GM18498 (cell line): ENCODE data around the gene RPS15.
"Not testable (repeated sequence)": the region's sequence is repeated elsewhere in the genome, so short reads cannot be mapped to it uniquely, and the experiment has no call there.

Experiments used
- ATAC-seq: cut with Tn5 transposase; IDR thresholded peaks from one replicate; pipeline ENCODE4 v1.9.1; 2021; ENCODE audit warnings: mild to moderate bottlenecking, moderate library complexity; ENCODE audit not compliant: unreplicated experiment

RPS15 gene

DNA sequence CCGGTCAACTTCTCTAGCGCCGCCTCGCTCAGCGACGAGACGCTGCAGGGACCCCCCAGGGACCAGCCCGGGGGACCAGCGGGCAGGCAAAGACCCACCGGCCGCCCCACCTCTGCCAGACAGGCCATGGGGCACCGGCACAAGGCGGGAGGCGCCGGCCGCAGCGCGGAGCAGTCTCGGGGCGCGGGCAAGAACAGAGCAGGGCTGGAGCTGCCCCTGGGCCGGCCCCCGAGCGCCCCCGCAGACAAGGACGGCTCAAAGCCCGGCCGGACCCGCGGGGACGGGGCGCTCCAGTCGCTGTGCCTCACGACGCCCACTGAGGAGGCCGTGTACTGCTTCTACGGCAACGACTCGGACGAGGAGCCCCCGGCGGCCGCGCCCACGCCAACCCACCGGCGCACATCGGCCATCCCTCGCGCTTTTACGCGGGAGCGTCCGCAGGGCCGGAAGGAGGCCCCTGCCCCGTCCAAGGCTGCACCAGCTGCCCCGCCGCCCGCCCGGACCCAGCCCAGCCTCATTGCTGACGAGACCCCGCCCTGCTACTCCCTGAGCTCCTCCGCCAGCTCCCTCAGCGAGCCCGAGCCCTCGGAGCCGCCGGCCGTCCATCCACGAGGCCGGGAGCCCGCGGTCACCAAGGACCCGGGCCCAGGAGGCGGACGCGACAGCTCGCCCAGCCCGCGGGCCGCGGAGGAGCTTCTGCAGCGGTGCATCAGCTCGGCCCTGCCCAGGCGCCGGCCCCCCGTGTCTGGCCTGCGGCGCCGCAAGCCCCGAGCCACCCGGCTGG is 29.5 kb downstream of the RPS15 start:
- ATAC-seq, result no peak

DNA sequence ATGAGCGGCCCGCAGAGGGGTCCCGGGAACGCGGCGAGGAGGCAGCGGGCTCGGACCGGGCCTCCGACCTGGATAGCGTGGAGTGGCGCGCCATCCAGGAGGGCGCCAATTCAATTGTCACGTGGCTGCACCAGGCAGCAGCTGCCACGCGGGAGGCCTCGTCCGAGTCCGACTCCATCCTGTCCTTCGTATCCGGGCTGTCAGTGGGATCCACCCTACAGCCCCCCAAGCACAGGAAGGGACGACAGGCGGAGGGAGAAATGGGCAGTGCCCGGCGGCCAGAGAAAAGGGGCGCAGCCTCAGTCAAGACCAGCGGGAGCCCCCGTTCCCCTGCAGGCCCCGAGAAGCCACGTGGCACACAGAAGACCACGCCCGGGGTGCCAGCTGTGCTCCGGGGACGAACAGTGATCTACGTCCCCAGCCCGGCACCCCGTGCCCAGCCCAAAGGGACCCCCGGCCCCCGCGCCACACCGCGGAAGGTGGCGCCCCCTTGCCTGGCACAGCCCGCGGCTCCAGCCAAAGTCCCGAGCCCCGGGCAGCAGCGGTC is 30.2 kb downstream of the RPS15 start:
- no peak for ATAC-seq

DNA sequence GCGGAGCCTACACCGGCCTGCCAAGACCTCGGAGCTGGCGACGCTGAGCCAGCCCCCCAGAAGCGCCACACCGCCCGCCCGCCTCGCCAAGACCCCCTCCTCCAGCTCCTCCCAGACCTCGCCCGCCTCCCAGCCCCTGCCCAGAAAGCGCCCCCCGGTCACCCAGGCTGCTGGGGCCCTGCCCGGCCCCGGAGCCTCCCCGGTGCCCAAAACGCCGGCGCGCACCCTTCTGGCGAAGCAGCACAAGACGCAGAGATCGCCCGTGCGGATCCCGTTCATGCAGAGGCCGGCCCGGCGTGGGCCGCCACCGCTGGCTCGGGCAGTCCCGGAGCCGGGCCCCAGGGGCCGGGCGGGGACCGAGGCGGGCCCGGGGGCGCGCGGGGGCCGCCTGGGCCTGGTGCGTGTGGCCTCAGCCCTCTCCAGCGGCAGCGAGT is 30.6 kb downstream of the RPS15 start:
- ATAC-seq, result no peak

DNA sequence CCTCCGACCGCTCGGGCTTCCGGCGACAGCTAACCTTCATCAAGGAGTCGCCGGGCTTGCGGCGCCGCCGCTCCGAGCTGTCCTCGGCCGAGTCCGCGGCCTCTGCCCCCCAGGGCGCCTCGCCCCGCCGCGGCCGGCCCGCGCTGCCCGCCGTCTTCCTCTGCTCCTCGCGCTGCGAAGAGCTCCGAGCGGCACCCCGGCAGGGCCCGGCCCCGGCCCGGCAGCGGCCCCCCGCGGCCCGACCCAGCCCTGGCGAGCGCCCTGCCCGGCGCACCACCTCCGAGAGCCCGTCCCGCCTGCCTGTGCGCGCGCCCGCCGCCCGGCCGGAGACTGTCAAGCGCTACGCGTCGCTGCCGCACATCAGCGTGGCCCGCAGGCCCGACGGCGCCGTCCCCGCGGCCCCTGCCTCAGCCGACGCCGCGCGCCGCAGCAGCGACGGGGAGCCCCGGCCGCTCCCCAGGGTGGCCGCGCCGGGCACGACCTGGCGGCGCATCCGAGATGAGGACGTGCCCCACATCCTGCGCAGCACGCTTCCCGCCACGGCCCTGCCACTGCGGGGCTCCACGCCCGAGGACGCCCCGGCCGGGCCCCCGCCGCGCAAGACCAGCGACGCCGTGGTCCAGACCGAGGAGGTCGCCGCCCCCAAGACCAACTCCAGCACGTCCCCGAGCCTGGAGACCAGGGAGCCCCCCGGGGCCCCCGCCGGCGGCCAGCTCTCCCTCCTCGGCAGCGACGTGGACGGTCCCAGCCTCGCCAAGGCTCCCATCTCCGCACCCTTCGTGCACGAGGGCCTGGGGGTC is 31.3 kb downstream of the RPS15 start:
- ATAC-seq, result no peak

DNA sequence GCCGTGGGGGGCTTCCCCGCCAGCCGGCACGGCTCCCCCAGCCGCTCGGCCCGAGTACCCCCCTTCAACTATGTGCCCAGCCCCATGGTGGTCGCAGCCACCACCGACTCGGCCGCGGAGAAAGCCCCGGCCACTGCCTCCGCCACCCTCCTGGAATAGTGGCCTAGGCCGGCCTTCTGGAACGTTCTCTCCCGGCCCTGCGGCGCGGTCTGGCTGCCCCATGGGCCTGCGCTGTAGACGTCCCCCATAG is 31.8 kb downstream of the RPS15 start:
- no peak for ATAC-seq

DNA sequence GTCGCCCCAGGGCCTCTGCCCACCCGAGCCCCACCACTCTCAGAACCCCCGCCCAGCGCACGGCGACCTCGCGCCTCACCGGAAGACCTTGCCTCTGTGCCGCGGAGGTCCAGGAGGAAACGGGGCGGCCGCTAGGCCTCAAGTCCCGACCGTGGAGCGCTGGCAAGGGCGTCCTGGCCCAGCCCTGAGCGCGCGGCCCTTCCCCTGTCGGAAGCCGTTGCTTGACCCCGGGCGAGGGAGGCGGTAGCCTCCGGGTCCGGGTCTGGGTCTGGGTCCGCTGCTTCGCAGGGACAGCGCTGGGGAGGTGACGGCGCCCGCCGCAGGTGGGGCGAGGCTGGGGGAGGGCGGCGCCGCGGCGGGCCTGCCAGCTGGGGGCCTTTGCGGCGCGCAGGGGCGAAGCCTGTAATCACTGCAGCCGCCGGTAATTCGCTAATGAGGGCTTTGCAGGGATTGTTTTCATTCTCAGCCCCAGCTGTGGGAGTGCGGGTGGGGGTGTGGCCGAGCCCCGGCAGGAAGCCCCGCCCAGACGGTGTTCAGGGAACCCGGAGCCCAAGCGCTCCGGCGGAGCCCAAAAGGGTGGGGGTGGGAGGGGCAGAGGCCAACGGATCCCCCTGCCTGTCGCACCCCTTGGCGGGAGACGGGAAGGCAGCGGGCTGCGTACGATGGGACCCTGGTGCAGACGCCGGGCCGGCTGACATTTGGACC is 32.3 kb downstream of the RPS15 start:
- peak; percentile 42 for ATAC-seq

DNA sequence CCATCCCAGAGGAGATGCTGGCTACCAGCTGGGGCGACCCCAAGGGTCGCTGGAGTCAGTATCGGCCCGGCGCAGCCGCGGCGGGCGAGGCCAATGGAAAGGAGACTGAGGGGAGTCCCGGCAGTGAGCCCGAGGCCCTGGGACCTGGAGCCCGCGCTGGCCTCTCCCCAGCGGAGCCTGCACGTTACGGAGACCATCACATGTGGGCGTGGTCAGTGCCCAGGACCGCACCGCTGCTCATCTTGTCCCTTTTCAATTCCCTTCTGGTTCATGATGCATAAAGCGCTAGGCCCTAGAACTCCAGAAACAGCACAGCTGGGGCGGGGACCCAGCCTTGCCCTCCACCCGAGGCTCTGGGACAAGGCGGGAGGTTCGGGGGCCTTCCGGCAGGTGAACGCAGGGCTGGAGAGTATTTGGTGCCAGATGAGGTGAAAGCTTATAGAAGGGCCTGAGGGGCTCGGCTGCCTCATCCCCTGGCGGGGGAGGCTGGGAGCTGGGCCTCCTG is 32.9 kb downstream of the RPS15 start:
- no peak for ATAC-seq

DNA sequence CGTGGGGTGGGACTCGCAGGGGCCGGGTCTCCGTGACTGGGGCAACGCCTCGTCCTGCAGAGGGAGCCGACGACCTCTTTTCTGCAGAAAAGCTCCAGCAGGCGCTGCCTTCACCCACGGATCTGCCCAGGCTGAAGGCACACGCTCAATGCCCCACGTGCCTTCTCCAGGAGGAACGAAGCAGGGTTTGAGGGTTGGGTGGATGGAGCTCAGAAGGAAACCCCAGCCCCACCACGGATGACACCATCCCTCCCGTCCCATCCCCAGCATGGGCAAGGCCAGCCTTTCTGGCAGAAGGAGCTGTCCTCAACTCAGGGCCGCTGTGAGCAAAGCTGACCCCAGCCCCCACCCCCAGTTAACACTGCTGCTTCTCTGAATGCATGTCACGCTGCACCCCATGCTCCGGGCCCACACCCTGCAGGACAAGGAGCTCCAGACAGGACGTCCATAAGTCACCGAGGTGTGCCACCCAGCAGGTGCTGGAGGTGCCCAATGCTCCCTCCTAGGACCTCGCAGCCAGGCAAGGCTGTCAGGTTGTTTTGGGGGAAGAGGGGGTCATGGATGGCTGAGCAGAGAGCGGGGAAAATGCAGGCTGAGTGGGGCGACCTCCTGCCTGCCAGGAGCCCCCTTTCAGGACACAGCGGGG is 33.4 kb downstream of the RPS15 start:
- no peak for ATAC-seq

DNA sequence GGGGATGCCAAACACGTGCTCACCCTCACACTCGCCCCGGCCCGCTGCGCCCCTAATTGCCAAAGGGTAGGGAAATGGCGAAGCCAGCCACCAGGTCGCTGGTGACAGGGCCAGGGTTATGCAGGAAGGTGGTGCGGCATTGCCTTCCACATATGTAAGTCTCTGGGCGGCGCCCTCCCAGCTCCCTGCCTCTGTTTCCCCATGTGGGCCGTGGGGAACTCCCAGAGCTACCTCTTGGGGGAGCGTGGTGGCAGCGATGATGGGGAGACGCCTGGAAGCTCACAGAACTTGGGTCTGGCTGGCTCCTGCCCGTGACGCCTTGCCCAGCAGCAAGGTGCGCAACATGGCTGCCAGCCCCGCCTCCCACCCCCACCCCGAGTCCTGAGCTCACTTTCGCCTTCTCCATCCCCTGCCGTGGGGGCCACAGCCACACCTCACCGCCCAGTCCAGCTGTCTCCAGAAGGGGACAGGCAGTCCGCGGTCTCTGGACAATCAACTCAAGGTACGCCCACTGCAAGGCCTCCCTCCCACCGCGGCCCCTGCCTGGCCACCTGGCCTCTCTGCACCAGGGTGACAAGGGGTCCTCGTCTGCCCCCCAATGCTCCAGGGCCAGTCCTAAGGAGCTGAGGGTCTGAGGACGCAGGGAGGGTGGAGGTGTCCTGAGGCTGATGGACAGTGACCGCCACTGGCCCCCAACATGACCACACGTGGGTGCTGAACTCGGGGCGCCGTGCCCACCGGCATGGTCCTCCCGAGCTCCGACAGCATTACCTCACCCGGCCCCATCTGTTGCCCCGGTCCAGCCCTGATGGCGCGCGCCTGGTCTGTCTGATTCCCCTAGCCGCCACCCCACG is 34.3 kb downstream of the RPS15 start:
- ATAC-seq, result no peak

DNA sequence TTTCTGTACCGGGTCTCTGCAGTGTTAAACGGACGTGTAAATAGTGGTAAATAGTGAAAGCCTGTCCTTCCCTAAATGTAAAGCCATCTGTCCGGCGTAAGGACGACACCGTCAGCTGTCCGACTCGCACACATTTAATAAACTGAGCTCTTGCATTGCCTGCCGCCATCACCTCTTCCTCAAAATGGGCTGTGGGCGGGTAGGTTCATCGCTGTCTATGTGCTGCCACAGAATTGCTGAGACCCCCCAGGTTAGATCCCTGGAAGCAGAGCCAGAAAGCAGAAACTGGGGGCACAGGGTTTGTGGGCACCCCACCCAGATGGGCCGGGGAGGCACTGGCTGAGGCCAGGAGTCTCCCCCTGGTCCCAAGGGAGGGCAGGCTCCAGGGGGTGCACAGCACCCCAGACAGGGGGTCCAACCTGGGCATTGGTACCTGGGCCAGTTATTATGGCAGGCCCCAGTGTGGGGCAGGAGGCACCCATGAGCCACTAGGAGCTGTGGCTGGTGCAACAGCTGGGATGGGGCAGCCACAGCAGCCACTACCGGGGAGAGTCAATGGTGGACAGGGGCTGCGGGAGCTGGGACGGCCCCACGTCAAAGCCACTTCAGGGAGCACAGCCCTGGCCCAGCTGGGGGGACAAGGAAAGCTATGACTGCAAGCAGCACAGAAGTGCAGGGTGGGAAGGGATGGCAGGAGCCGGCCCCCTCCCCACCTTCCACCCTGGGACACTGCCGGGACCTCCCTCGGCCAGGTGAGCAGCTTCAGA is 35.1 kb downstream of the RPS15 start:
- ATAC-seq, result no peak

DNA sequence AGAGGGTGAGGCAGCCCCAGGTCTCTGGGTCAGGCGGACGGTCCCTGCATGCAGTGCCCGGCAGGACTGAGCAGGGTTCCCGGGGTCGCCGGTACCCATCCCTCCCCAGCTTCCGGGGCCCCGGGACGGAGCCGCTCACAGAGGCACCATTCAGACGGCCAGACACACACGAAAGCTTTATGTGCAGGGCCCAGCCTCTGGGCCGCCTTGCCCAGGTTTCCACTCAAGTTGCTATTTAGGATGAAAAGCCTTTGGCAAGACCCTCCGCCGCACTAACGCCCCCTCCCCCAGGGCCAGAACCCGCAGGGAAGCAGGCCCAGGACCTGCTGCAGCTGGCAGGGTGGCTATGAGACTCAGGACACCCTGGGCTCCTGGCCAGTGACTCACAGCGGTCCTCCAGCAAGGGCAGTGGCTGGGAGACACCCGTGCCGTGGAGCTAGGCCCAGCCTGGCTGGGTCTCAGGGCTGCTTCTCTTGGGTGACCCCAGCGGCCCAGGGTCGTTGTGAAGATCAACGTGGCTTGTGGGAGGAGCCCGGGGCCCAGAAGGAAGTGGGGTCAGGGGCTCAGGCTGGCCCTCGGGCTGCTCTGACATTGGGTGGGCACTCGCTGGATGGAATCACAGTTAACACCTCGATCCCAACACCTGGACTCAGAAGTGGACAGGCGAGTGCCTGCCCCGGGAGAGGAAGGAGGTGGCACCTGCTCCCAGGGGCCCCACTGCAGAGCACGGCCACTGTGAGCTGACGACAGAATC is 36.0 kb downstream of the RPS15 start:
- ATAC-seq, result no peak

DNA sequence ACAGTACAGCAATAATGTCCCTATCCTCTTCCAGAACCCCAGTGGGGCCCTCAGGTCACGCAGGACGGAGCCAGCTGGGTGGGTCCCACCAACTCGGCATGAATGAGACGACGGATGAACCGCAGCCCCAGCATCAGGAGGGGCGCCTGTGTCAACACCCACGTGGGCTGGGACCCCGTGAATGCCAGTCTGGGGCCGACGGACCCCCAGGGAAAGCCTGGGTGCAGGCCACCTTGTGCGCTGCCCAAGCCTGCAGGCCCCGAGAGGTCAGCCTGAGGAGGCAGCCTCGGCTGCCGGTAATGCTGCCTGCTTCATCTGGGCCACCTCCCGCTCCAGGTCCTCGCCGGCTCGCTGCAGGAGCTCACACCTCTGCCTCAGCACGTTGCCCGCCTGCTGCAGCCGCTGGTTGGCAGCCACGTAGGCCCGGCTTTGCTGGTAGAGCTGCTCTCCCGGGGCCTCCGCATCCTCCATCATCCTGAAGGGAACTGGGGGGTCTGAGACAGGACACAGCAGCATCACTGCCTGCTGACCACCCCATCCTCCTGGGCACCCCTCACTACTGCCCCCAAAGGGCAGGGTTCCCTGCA is 36.7 kb downstream of the RPS15 start:
- no peak for ATAC-seq

DNA sequence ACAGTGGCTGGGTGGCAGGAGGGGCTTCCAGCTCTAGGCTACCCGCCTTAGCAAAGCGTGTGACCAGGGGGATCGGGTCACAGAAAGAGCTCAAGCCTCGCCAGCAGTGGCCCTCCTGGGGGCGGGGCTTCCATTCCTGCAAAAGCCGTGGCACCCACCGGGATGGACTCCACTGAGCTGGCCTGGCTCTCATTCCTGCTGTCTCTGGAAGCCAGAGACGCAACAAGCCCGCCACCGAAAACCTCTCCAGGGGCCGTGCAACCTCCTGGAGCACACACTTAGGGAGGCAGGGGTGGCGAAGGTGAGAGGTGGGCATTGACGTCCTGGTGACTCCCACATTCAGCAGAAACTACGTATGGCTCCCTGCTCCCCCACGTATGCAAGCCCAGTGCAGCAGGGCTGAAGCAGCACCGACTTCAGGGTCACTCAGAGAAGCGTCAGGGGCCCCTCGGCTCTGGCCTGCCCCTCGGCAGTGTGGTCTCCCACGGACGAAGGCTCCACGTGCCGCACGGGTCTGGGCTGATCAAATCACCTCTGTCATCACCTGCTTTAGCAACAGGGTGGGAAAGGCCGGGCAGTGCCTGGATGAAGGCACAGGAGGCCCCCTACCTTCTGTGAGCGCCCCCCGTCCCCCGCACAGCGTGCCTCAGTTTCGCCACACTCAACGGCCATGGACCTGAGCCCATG is 37.7 kb downstream of the RPS15 start:
- no peak for ATAC-seq

DNA sequence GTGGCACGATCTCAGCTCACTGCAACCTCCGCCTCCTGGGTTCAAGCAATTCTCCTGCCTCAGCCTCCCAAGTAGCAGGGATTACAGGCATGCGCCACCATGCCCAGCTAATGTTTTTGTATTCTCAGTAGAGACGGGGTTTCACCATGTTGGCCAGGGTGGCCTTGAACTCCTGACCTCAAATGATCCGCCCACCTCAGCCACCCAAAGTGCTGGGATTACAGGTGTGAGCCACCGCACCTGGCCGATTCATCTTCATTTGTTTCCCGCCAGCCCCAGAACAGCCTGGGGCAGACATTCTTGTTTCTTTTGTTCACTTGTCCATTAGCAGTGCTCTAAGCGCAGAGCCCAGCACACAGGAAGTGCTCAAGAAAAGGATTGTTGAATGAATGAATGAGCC is 38.9 kb downstream of the RPS15 start:
- ATAC-seq, result not testable (repeated sequence)

DNA sequence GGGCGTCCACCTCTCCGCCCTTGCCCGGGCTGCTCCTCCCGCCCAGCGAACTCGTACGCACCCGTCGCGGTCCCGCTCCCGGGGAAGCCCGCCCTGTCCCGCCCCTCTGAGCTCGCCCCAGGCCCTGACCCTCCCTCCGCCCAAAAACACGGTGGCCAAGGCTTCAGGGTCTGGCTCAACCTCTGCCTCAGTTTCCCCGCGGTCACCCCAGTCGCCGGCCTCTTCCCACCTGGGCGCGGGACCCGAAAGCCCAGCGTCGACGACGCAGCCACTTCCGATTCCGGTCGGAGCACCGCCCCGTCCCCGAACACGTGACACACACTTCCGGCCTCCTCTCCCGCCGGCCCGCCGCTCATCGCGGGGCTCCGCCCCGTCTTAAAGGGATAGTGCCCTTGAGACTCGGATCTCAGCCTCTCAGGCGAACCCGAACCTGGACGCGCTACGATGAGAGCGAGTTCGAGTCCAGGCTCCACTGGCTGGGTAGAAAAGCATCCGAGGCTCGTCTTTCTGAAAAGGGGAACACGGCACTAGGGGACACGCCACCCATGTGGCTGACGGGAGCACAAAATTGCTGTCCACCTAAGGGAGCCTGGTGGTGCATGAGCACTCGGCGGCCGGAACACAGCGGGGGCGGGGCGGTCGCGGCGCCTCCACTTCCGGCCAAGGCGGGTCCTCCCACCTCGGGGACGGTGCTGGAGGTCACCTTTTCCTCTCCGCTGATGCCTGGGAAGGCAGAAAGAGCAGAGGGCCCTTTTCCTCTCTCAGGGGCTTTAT is 40.9 kb downstream of the RPS15 start, which contains the start of gene C19orf25:
C19orf25 (minus strand) TSS at position 282 of the 774 bp plus-strand sequence. CDS start 312 bp downstream, outside the sequence.
- peak; percentile 92 for ATAC-seq

DNA sequence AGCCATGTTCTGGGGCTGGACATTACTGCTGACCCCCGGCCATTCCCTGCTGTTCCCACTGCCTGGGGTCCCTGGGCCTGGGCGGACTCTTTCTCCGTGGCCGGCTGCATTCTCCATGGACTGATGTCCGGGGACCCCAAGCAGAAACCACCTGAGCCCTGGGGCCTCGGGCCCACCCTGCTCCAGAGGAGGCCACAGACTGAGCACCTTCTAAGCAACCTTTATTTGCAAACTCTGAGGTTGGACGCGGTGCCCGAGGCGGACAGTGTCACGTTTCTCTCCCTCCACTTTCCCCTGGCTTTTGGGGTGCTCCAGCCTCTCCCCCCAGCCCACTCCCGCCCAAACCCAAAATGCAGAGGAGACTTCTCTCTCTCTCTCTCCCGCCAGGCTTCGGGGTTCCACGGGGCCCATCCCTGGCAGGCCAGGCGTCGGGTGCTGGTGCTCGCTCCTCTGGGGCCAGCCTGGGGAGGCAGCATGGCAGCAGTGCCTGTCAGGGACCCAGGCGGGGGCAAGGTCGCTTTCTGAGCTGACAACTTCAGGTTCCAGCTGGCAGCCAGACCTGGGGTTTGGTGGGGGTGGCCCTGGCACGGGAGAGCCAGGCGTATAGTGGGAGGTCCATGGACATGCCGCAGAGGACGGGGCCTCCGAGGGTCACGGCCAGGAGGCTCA is 43.2 kb downstream of the RPS15 start:
- no peak for ATAC-seq
